ENCODE data around the gene G2E3. TPM values are rescaled to one million over a fixed set of nuclear protein-coding genes. Genes with fewer than 3 reads are reported as not detected.
A peak's percentile ranks its signal among the peaks of the same experiment; 100 is the strongest.
"Not testable (repeated sequence)": the region's sequence is repeated elsewhere in the genome, so short reads cannot be mapped to it uniquely, and the experiment has no call there.

The G2E3 gene, protein sequence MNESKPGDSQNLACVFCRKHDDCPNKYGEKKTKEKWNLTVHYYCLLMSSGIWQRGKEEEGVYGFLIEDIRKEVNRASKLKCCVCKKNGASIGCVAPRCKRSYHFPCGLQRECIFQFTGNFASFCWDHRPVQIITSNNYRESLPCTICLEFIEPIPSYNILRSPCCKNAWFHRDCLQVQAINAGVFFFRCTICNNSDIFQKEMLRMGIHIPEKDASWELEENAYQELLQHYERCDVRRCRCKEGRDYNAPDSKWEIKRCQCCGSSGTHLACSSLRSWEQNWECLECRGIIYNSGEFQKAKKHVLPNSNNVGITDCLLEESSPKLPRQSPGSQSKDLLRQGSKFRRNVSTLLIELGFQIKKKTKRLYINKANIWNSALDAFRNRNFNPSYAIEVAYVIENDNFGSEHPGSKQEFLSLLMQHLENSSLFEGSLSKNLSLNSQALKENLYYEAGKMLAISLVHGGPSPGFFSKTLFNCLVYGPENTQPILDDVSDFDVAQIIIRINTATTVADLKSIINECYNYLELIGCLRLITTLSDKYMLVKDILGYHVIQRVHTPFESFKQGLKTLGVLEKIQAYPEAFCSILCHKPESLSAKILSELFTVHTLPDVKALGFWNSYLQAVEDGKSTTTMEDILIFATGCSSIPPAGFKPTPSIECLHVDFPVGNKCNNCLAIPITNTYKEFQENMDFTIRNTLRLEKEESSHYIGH
- 10 to 100 TPM in 11 of 12 donors, not detected in 1; 13.8 to 27.4 (median 21.3) TPM for polyA plus RNA-seq (ENCODE audit: insufficient read length in 12 of 12)
- long read RNA-seq, donor 1, partial matches to known transcripts, result 0 of 2 reads
- long read RNA-seq, donor 1, other reads (novel, unspliced or antisense), result 0 of 2 reads
- long read RNA-seq, donor 2, full-length matches to known transcripts, result 5 of 5 reads
- long read RNA-seq, donor 2, partial matches to known transcripts, result 0 of 5 reads
- long read RNA-seq, donor 2, other reads (novel, unspliced or antisense), result 0 of 5 reads
- long read RNA-seq, donor 3, partial matches to known transcripts, result 0 of 1 reads
- long read RNA-seq, donor 3, other reads (novel, unspliced or antisense), result 0 of 1 reads
- long read RNA-seq, donor 4, partial matches to known transcripts, result 6 of 6 reads
- long read RNA-seq, donor 4, other reads (novel, unspliced or antisense), result 0 of 6 reads
- long read RNA-seq, donor 5, full-length matches to known transcripts, result 5 of 5 reads
- long read RNA-seq, donor 5, partial matches to known transcripts, result 0 of 5 reads
- long read RNA-seq, donor 5, other reads (novel, unspliced or antisense), result 0 of 5 reads
- long read RNA-seq, donor 6, result 0 reads
- long read RNA-seq, donor 7, partial matches to known transcripts, result 0 of 1 reads
- long read RNA-seq, donor 7, other reads (novel, unspliced or antisense), result 0 of 1 reads
- long read RNA-seq, donor 8, full-length matches to known transcripts, result 5 of 5 reads
- long read RNA-seq, donor 8, partial matches to known transcripts, result 0 of 5 reads
- long read RNA-seq, donor 8, other reads (novel, unspliced or antisense), result 0 of 5 reads
- long read RNA-seq, donor 9, full-length matches to known transcripts, result 3 of 3 reads
- long read RNA-seq, donor 9, partial matches to known transcripts, result 0 of 3 reads
- long read RNA-seq, donor 9, other reads (novel, unspliced or antisense), result 0 of 3 reads
- long read RNA-seq, donor 10, partial matches to known transcripts, result 0 of 1 reads
- long read RNA-seq, donor 10, other reads (novel, unspliced or antisense), result 0 of 1 reads
- long read RNA-seq, donor 11, full-length matches to known transcripts, result 2 of 2 reads
- long read RNA-seq, donor 11, partial matches to known transcripts, result 0 of 2 reads
- long read RNA-seq, donor 11, other reads (novel, unspliced or antisense), result 0 of 2 reads

DNA sequence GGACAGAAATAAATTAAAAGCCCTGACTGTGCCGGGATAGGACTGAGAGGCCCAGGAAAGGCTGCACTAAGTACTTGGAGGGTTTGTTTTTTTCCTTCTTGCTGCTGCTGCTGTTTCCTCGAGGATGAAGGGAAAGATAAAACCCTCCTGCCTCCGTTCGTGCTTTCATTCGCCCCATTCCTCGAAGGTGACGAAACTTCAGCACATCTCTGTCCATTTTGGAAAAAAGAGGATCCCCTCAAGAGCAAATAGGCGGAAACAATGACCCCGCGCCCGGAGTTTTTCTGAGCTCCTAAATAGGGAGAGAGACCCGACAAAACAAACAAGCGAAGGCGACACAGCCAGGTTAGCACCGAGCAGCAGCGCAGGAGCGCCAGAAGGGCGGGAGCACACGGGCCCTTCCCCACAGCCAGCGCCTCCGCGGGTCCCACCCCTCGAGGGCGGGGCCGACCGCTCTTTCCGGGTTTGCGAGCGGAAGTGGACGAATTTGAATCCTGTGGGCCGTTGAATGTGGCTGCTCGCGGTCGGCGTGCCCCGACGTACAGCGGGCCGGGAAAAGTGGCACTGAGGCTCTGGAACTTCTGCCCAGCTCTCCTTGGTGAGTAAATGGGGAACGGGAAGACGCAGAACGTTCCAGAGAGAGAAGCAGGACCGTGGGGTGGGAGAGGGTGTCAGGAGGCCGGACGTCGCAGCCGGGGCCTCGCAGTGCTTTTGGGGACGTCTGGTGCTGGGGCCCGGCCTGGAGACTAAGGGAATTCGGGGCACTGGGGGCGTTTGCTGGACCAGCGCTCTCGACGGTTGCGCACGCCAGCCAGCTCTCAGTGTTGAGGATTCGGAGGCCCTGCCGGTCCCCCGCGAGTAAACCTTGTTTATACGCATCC lies at the start of gene G2E3:
Gene G2E3, plus strand, starts transcription at position 484 of the 881 bp plus-strand sequence. CDS start 21,922 bp downstream, outside the sequence.
- DNase-seq, result peak; percentile 94

DNA sequence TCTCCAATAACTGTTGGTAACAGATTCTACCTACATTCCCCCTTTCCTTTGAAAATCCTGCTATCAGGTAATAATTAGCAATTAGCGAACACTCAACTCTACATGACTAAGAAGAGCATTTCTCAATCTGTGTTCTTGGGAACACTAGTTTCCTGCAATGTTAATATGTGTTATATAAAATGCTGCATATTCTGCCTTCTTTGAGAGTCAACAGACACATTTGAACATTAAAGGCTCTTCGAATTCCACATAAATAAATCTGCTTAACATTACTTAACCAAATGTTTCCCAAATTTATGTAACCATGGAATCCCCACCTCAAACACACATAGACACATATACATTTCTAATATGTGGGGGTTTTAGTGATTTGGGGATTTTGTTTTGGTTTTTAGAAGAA lies 41.2 kb upstream of the G2E3 start:
- DNase-seq, result no peak

- DNase-seq, result no peak
Measured at GRCh38 chr14:30518867-30519560, 39.9 kb upstream of the G2E3 start.

- DNase-seq, result no peak
Measured at GRCh38 chr14:30519961-30520360, 39.0 kb upstream of the G2E3 start.

DNA sequence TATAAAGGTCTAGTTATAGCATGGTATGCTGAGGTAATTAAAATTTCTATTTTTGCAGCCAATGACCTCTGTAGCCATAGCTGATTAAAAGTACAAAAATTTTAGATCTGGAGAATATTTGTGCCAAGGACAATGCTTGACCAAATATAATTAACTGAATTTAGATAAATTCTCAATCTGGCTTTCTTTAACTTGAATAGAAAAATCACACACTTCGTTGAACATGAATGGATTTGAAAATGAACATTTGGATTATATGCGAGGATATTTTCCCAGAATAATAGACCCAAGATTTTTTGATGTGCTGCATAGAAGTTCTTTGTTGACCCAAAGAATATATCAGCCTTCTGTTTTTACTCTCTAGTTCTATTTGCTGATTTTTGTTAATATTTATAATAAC lies 38.4 kb upstream of the G2E3 start:
- no peak for DNase-seq

DNA sequence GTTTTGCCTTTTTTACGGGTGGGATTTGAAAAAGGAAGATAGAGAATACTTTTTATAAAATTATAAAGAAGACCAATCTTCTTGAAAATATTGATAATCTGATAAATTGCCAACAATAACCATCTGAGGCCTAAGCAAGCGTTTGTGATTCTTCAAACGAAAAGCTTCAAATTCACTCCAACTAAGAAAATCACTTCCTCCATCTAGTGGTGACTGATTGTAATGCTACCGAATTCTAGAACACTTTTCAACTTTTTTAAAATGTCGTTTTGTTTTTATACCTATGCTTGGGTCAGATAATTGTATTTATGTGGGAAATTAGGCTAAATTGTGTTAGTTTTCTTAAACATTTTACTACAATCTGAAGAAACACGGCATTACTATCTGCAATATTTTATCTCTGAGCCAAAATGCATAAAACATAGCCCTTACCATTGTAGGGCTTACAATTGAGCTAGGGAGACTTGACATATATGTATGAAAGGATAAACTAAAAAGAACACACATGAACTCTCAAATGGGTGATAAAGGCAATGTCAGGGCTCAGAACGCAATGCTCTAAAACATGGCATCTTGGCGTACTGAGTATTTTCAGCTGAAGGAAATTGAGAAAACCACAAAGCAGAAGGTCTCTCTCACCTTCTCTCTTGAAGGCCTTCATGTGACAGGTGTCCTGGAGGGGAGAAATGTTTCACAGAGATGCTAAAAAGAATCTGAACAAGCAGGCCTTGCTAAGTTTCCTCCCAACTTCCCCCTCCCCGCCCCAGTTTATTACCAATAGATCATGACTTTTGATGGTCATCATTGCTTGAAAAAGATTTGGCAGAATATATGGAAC lies 36.8 kb upstream of the G2E3 start:
- DNase-seq, result peak; percentile 42

DNA sequence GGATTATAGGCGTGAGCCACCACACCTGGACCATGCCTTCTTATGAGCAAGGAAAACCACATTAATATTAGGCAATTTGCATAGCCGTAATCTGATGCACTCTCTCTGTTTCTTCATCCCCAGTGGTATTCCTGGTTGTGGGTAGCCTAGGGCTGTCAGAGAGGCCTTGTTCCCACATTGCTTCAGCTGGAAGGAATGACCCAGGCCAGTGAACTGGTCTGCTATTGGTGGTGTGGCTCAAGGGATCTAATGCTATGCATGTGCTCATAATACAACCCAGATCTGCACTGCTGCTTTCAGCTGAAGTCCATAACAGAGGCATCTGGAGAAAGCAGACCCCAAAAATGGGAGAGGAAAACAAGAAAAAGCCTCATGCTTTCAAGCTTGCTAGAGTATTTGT lies 33.1 kb upstream of the G2E3 start:
- DNase-seq, result no peak

DNA sequence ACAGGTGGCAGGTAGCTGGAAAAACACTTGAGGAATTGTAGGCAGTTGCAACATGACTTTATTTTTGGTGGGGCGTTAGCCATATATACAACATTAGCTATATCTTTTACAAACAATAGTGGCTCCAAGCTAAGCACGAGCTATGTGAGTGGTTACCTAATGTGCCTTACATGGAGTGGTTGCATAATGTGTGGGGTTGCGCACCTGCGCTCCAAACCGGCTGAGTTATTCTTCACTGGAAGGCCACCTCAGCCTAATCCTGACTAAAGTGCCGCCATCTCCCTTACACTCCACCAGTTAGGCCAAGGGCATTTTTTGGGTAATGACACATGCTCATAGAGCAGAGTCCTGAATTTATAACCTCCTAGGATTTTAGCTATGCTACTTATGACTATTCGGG lies 31.8 kb upstream of the G2E3 start:
- DNase-seq, result no peak

GRCh38 chr14:30528119-30528518 lies 30.8 kb upstream of the G2E3 start:
- no peak for DNase-seq

DNA sequence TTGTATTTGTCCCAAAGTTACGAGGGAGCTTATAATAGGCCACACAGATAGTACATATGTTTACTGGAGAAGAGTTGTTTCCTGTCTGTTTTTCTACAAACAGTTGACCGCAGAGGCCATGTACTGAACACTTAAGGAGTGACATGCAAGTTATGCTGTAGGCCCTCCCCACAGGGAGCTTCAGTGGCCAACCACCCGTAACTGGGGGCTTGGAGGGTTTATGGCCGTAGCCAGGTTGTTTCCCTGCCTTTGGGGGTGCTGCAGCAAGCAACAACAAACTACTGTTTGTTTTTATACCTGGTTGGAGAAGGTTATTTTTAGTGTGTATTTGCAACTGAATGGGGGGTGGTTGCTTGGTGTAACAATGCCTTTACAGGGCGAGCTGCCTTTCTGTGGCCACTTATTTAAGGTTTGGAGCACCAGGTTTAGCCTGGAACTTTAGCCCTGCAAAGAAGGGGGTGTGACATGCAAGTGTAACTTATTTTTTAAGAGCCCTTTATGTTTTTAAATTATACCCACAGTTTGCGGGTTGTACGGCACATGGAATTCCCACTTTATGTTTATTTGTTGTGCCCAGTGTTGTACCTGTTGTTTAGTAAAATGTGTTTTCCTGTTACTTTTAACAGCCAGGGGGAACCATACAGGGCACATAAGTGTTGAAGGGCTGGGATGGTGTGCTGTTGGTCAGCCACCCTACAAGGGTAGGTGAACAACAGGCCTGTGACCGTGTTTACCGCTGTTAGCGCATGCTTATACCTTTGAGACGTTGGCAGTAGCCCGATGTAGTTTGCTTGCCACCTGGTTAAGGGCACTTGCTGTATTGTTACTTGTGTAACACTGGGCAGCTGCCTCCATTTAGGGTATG lies 29.9 kb upstream of the G2E3 start:
- no peak for DNase-seq

DNA sequence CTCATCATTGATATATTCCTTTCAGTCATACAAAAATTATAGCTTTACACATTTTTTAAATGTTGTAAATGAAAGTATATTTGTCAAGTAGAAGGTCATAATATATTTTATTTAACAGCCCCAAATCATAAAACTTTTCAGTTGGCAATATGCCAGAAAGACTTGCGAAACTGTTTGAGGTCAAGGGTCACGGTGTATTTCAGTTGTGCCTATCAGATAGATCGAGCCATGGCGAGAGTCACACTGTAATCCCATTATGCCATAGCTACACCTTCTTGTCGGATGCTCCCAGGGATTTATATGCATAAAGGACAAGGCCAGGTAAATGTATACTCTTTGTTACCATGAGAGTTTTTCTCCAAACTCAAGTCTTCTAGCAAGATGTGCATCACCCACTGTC lies 26.7 kb upstream of the G2E3 start:
- no peak for DNase-seq

DNA sequence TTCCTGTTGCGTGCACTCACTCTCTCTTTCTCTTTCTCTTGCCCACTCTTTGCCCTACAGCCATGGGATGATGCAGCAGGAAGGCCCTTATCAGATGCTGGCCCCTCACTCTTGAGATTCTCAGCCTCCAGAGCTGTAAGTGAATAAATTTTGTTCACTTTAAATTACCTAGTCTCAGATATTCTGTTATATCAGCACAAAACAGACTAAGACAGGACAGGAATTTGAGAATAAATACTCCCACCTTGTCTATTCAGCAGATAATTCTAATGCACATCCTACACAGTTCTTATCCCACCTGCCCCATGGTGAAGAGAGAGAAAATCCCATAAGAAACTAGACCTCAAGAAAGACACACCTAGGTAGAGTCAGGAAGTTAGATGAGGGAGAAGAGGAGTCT lies 25.8 kb upstream of the G2E3 start:
- no peak for DNase-seq

GRCh38 chr14:30541318-30541717 lies 17.6 kb upstream of the G2E3 start:
- no peak for DNase-seq

DNA sequence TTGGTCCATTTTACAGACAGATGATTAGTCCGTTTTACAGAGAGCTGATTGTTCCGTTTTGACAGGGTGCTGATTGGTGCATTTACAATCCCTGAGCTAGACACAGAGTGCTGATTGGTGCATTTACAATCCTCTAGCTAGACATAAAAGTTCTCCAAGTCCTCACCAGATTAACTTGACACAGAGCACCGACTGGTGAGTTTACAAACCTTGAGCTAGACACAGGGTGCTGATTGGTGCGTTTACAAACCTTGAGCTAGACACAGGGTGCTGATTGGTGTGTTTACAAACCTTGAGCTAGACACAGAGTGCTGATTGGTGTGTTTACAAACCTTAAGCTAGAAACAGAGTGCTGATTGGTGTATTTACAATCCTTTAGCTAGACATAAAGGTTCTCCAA lies 12.2 kb upstream of the G2E3 start:
- DNase-seq, result not testable (repeated sequence)

GRCh38 chr14:30547388-30548048 lies 11.4 kb upstream of the G2E3 start:
- DNase-seq, result no peak

DNA sequence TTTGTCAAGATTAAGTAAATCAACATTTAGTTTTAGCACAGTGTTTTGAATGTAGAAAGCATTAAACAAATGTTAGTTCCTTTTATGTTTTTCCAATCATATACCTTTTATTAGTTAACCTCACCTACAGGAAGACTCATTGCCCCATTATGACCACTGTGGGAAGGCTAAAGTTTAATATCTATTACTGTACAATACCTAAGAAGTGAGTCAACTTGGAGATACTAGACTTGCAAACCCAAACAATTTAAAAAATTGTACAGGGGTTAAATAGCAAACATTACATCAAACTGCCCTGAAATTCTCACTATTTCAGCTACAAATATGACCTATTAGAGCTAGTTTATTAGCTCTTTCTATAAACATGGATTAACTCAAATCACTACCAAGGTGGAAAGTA lies 8.6 kb upstream of the G2E3 start:
- DNase-seq, result no peak

DNA sequence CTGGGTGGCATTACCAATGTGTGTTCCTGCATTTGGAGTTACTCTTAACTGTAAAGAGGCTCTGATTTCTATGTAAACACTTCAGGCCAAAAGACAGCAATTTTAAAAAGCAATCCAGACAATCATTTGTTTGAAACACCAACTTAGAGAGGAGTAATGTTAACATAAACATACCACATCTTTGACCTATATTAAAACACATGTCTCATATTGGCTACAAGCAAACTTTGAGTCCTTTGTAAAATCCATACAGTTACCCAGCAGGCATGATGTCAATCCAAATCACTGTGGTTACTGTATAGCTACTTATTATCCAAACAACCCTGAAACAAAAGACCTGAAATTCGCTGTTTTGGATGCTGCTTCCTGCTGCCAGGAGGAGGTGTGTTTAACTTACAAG lies 7.5 kb upstream of the G2E3 start:
- no peak for DNase-seq

All from muscle of arm (tissue), 14 donors.